Peyer's patch (tissue), 4 donors: ENCODE data around the gene MCF2L. TPM values are rescaled to one million over a fixed set of nuclear protein-coding genes. Genes with fewer than 3 reads are reported as not detected.

ENCODE experiments used
- DNase-seq, 3 donors: peaks; one replicate each; pipeline ENCODE4 v3.0.0-alpha.2; 2017 to 2019
- H3K27ac ChIP-seq, 4 donors: fragments of 200-600 bp; sonication (generic); one replicate each; pipeline ENCODE4 v1.5.1; 2016 to 2019
- H3K27me3 ChIP-seq, 2 donors: fragments of 200-600 bp; sonication (generic); one replicate each; pipeline ENCODE4 v1.5.1; 2019
- H3K36me3 ChIP-seq, 3 donors: fragments of 200-600 bp; sonication (generic); one replicate each; pipeline ENCODE4 v1.5.1; 2016 to 2019
- H3K4me1 ChIP-seq, 4 donors: fragments of 200-600 bp; sonication (generic); one replicate each; pipeline ENCODE4 v1.5.1; 2016 to 2019
- H3K4me3 ChIP-seq, 4 donors: fragments of 200-600 bp; sonication (generic); 1 replicate in 3 of 4; 2 replicates in 1 of 4; pipeline ENCODE4 v1.5.1; 2016 to 2019; ENCODE audit warnings: mild to moderate bottlenecking in 1 of 4
- H3K9me3 ChIP-seq, 4 donors: fragments of 200-600 bp; sonication (generic); one replicate each; pipeline ENCODE4 v1.5.1; 2016 to 2019; ENCODE audit warnings: mild to moderate bottlenecking in 1 of 4
- CTCF ChIP-seq, 6 experiments: fragments of 450-650 bp in 4 of 6; fragments of 200-600 bp in 2 of 6; sonication (generic) in 1 of 6; IDR thresholded peaks; one replicate each; pipeline ENCODE4 v1.5.1; 2017 to 2019; ENCODE audit warnings: antibody characterized with exemption in 6 of 6, mild to moderate bottlenecking in 3 of 6, moderate library complexity in 1 of 6
- POLR2A ChIP-seq, 2 donors: fragments of 450-650 bp; IDR thresholded peaks; one replicate each; pipeline ENCODE4 v1.5.1; 2017; ENCODE audit warnings: antibody characterized with exemption in 2 of 2, mild to moderate bottlenecking in 2 of 2, moderate library complexity in 2 of 2
- total RNA-seq, 4 donors: library from RNA; depleted of rRNA; stranded (reverse); fragments of >200 nt; gene quantifications; one replicate each; pipeline ENCODE4 v1.1.0, GENCODE V29; 2016

MCF2L gene
- total RNA-seq, 4 donors from 2014 or later: 81.4 to 165 (median 149) TPM

GRCh38 chr13:112977525-112977924 lies 8.5 kb downstream of the MCF2L start:
- H3K27ac ChIP-seq: no peak overlapping the region
- no peaks in the 10 kb centered on the region for H3K9me3 ChIP-seq
- no peaks in the 10 kb centered on the region for H3K36me3 ChIP-seq
- no peaks in the 10 kb centered on the region for H3K27me3 ChIP-seq
- no peak overlapping the region for H3K4me3 ChIP-seq
- no peak for DNase-seq
- TF ChIP-seq POLR2A (IDR thresholded peaks at IDR 0.05): no peak
- TF ChIP-seq CTCF (IDR thresholded peaks at IDR 0.05): no peak
- no peaks in the 10 kb centered on the region for H3K4me1 ChIP-seq

- Histone ChIP-seq H3K9me3 (no peaks in the 10 kb centered on the region), H3K4me3 (peak overlapping the region in 1 of 4 donors; percentile 25), H3K4me1 (no peaks in the 10 kb centered on the region), H3K36me3 (no peaks in the 10 kb centered on the region), H3K27me3 (no peaks in the 10 kb centered on the region), H3K27ac (peak overlapping the region in 2 of 4 donors; percentile 42 to 49)
- no peak for TF ChIP-seq POLR2A (IDR thresholded peaks at IDR 0.05)
- TF ChIP-seq CTCF (IDR thresholded peaks at IDR 0.05): no peak
- no peak for DNase-seq
These were observed 9.8 kb downstream of the MCF2L start for GRCh38 chr13:112978561-112979405.

GRCh38 chr13:112979406-112979902 lies 10.4 kb downstream of the MCF2L start:
- H3K36me3 ChIP-seq: no peaks in the 10 kb centered on the region
- H3K4me3 ChIP-seq: peak overlapping the region in 1 of 4 donors; percentile 25
- peak overlapping the region in 2 of 4 donors; percentile 42 to 49 for H3K27ac ChIP-seq
- peaks cover 0 to 1% (median 0%) of the 10 kb centered on the region in 4 donors for H3K4me1 ChIP-seq
- no peaks in the 10 kb centered on the region for H3K9me3 ChIP-seq
- no peak for DNase-seq
- no peaks in the 10 kb centered on the region for H3K27me3 ChIP-seq
- TF ChIP-seq POLR2A (IDR thresholded peaks at IDR 0.05): no peak
- no peak for TF ChIP-seq CTCF (IDR thresholded peaks at IDR 0.05)

- H3K9me3 ChIP-seq: no peaks in the 10 kb centered on the region
- H3K36me3 ChIP-seq: no peaks in the 10 kb centered on the region
- TF ChIP-seq POLR2A (IDR thresholded peaks at IDR 0.05) (no peak), CTCF (IDR thresholded peaks at IDR 0.05) (no peak)
- peak overlapping the region in 2 of 4 donors; percentile 14 to 25 for H3K4me3 ChIP-seq
- peak overlapping the region in 2 of 4 donors; percentile 13 to 17 for H3K27ac ChIP-seq
- DNase-seq: no peak
- H3K4me1 ChIP-seq: peaks cover 0 to 6% (median 0%) of the 10 kb centered on the region in 4 donors
- no peaks in the 10 kb centered on the region for H3K27me3 ChIP-seq
These were observed 11.4 kb downstream of the MCF2L start for GRCh38 chr13:112980434-112980833.

- Histone ChIP-seq H3K36me3 (no peaks in the 10 kb centered on the region), H3K4me1 (peaks cover 0 to 6% (median 0%) of the 10 kb centered on the region in 4 donors), H3K9me3 (no peaks in the 10 kb centered on the region), H3K27ac (no peak overlapping the region), H3K27me3 (no peaks in the 10 kb centered on the region), H3K4me3 (no peak overlapping the region)
- DNase-seq: no peak
- TF ChIP-seq POLR2A (IDR thresholded peaks at IDR 0.05) (no peak), CTCF (IDR thresholded peaks at IDR 0.05) (no peak)
These were observed 12.4 kb downstream of the MCF2L start for GRCh38 chr13:112981451-112981850.
